ENCODE measurements around the gene MN1. TPM values are rescaled to one million over a fixed set of nuclear protein-coding genes. Genes with fewer than 3 reads are reported as not detected.

Gene MN1
- total and polyA plus RNA-seq, 2 of the 4 experiments (the other 2 are of a cell fraction), result 0.36 to 1.3 TPM

DNA sequence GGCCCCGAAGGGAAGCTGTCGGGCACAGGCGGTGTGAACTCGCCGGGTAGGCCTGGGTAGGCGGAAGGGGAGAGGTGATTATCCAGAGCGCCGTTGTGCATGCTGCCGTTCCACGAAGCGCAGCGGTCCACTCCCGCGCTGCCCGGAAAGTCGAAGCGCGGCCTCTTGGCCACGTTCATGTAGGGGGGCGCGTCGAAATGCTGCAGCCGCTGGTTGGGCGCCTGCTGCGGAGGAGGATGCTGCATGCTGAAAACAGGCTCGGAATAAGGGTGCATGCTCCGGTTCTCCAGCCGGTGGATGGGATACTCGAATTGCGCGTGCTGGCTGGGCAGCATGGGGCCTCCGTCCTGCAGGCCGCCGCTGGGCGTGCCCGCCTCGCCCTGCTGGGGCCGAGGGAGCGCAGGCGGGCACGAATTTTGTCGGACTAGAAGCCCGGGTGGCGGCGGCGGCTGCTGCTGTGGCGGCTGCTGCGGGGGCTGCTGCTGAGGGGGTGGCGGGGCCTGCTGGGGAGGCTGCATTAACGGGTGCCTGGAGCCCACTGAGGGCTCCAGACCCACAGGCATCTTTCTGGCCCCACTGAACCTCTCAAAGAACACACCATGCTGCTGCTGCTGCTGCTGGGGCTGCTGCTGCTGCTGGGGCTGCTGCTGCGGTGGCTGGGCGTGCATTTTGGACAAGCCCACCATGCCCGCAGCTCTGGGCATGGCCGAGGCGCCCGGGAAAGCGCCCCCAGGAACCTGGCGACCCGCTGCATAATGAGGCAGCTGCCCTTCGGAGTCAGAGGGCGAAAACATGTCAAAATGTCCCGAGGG lies 2.3 kb downstream of the MN1 start:
- Histone ChIP-seq H3K9ac (ENCODE audit: low read depth, low read length) (no peak overlapping the region), H3K36me3 (ENCODE audit: control insufficient read depth, insufficient read depth, low read length) (peaks cover 23% of the 10 kb centered on the region; the same call in 1 of the 2 replicates)
- POLR2A ChIA-PET (ENCODE audit: unreplicated experiment), result no interaction called here
- TF ChIP-seq NFE2L2 (IDR thresholded peaks at IDR 0.05; ENCODE audit: low read depth, low read length) (no peak), CEBPB (IDR thresholded peaks at IDR 0.05; ENCODE audit: low read depth, low read length) (no peak), FOS (IDR thresholded peaks at IDR 0.05; ENCODE audit: low read depth, low read length) (no peak), RAD21 (IDR thresholded peaks at IDR 0.05; ENCODE audit: low read length) (no peak), SMC3 (IDR thresholded peaks at IDR 0.05; ENCODE audit: low read depth, low read length) (no peak), CHD1 (IDR thresholded peaks at IDR 0.05; ENCODE audit: low read depth, low read length) (no peak), POLR2A (IDR thresholded peaks at IDR 0.05; ENCODE audit: low read depth, low read length) (no peak), MXI1 (IDR thresholded peaks at IDR 0.05; ENCODE audit: borderline replicate concordance, low read depth, low read length) (no peak), MAZ (IDR thresholded peaks at IDR 0.05; ENCODE audit: borderline replicate concordance, low read depth, low read length) (no peak), BHLHE40 (IDR thresholded peaks at IDR 0.05; ENCODE audit: low read depth, low read length) (no peak), RCOR1 (IDR thresholded peaks at IDR 0.05; ENCODE audit: insufficient replicate concordance, low read length) (no peak), MAFK (IDR thresholded peaks at IDR 0.05; ENCODE audit: low read depth, low read length) (no peak)
- TF ChIP-seq, protein P1, sequence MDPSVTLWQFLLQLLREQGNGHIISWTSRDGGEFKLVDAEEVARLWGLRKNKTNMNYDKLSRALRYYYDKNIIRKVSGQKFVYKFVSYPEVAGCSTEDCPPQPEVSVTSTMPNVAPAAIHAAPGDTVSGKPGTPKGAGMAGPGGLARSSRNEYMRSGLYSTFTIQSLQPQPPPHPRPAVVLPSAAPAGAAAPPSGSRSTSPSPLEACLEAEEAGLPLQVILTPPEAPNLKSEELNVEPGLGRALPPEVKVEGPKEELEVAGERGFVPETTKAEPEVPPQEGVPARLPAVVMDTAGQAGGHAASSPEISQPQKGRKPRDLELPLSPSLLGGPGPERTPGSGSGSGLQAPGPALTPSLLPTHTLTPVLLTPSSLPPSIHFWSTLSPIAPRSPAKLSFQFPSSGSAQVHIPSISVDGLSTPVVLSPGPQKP (IDR thresholded peaks at IDR 0.05; ENCODE audit: borderline replicate concordance, low read depth, low read length), result no peak
- TF ChIP-seq, protein P2, sequence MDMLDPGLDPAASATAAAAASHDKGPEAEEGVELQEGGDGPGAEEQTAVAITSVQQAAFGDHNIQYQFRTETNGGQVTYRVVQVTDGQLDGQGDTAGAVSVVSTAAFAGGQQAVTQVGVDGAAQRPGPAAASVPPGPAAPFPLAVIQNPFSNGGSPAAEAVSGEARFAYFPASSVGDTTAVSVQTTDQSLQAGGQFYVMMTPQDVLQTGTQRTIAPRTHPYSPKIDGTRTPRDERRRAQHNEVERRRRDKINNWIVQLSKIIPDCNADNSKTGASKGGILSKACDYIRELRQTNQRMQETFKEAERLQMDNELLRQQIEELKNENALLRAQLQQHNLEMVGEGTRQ (IDR thresholded peaks at IDR 0.05; ENCODE audit: low read depth, low read length), result no peak
- TF ChIP-seq, protein P3, sequence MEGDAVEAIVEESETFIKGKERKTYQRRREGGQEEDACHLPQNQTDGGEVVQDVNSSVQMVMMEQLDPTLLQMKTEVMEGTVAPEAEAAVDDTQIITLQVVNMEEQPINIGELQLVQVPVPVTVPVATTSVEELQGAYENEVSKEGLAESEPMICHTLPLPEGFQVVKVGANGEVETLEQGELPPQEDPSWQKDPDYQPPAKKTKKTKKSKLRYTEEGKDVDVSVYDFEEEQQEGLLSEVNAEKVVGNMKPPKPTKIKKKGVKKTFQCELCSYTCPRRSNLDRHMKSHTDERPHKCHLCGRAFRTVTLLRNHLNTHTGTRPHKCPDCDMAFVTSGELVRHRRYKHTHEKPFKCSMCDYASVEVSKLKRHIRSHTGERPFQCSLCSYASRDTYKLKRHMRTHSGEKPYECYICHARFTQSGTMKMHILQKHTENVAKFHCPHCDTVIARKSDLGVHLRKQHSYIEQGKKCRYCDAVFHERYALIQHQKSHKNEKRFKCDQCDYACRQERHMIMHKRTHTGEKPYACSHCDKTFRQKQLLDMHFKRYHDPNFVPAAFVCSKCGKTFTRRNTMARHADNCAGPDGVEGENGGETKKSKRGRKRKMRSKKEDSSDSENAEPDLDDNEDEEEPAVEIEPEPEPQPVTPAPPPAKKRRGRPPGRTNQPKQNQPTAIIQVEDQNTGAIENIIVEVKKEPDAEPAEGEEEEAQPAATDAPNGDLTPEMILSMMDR (conservative IDR thresholded peaks at IDR 0.05; ENCODE audit: low read depth, low read length), result no peak

More for the DNA sequence above, 2.3 kb downstream of the MN1 start:
- no peak overlapping the region for H2BK20ac ChIP-seq (ENCODE audit: low read depth, low read length)
- peak overlapping the region; percentile 59; the same call in 1 of the 2 replicates for H3K23ac ChIP-seq (ENCODE audit: low read depth, low read length)
- H4K8ac ChIP-seq (ENCODE audit: low read depth in 2 of 2, low read length in 2 of 2), result no peak overlapping the region
- H2BK5ac ChIP-seq (ENCODE audit: low read depth, low read length, poor library complexity, severe bottlenecking), result no peak overlapping the region
- H4K91ac ChIP-seq (ENCODE audit: insufficient read depth, low read depth, low read length), result no peak overlapping the region
- H3K79me1 ChIP-seq (ENCODE audit: low read depth in 1 of 2, low read length in 2 of 2), result no peaks in the 10 kb centered on the region; a peak in 2 of 4 replicates
- H4K20me1 ChIP-seq (ENCODE audit: insufficient read depth, low read length), result peaks cover 8% of the 10 kb centered on the region
- ATAC-seq (ENCODE audit: low read depth), result no peak
- peak overlapping the region; percentile 77; the same call in 1 of the 2 replicates for H3K4me2 ChIP-seq (ENCODE audit: low read depth, low read length)
- dilution Hi-C loops (cut with HindIII; ENCODE audit: low sequenced_read_pairs, unreplicated experiment), result no loop called here
- peak overlapping the region; percentile 65 for H2AK9ac ChIP-seq (replicated peaks; ENCODE audit: low read depth, low read length, poor library complexity)
- no peak for DNase-seq
- no peak overlapping the region for H2BK120ac ChIP-seq (ENCODE audit: low read depth, low read length)
- H3K4me1 ChIP-seq (ENCODE audit: control insufficient read depth, insufficient read depth, low read length), result peaks cover 10% of the 10 kb centered on the region; the same call in 1 of the 2 replicates
- no peak overlapping the region for H2AK5ac ChIP-seq (ENCODE audit: low read depth, low read length)
- H3K27ac ChIP-seq (ENCODE audit: insufficient read depth, low read length), result no peak overlapping the region
- H3K18ac ChIP-seq (ENCODE audit: low read depth, low read length), result no peak overlapping the region
- in situ Hi-C loops (cut with MboI; ENCODE audit: low sequenced_read_pairs), result no loop called here
- peak overlapping the region; percentile 97 for H2AFZ ChIP-seq (replicated peaks; ENCODE audit: low read length, poor library complexity)
- BruUV-seq (replicated peaks), result no TSS peak
- CTCF ChIA-PET, result no interaction called here
- H3K9me3 ChIP-seq (ENCODE audit: control insufficient read depth, insufficient read depth, low read length), result no peaks in the 10 kb centered on the region
- H3K27me3 ChIP-seq (ENCODE audit: control insufficient read depth, insufficient read depth, low read length), result no peaks in the 10 kb centered on the region; the same call in 1 of the 2 replicates
- H4K5ac ChIP-seq (ENCODE audit: low read depth, low read length), result no peak overlapping the region
- H2BK15ac ChIP-seq (ENCODE audit: low read depth, low read length), result no peak overlapping the region
- intact Hi-C loops (cut with micrococcal nuclease), result no loop called here
- 51% methylated on average over 33 of the region's 62 CpGs; no CpG with 5 or more reads in 1 of the 2 experiments for WGBS, 2 experiments (ENCODE audit: extremely low coverage in 2 of 2, insufficient read length in 1 of 2)
- no peak overlapping the region for H3K4ac ChIP-seq (ENCODE audit: low read depth, low read length)
- no peak overlapping the region for H3K14ac ChIP-seq (replicated peaks; ENCODE audit: low read depth, low read length)
- no peak overlapping the region for H3K56ac ChIP-seq (ENCODE audit: extremely low read depth, insufficient read depth, low read length)
- H3K9me1 ChIP-seq (ENCODE audit: insufficient read depth, low read length), result 0 out of 2 replicates have a peak, but pooled peaks cover 3% of the 10 kb centered on the region
- peak overlapping the region; percentile 98; the same call in 1 of the 2 replicates for H3K4me3 ChIP-seq (ENCODE audit: insufficient read depth, low read depth, low read length)
